Measurements from ENCODE around the gene RPL31. TPM values are rescaled to one million over a fixed set of nuclear protein-coding genes. Genes with fewer than 3 reads are reported as not detected.

RPL31 gene
- polyA plus RNA-seq, 1 of the 3 experiments (the other 2 are of a cell fraction) = 4,488 TPM

GRCh38 chr2:100954044-100954420, 48.1 kb upstream of the RPL31 start:
- Histone ChIP-seq H3K27me3 (ENCODE audit: insufficient read depth) (no peaks in the 10 kb centered on the region), H3K9me2 (no peaks in the 10 kb centered on the region), H4K20me1 (ENCODE audit: insufficient read depth) (no peaks in the 10 kb centered on the region), H3F3A (replicated peaks; ENCODE audit: insufficient read depth) (no peaks in the 10 kb centered on the region), H3K4me2 (no peak overlapping the region), H2AFZ (ENCODE audit: low read depth) (no peak overlapping the region), H3K4me3 (ENCODE audit: low read depth in 2 of 2, low read length in 1 of 2) (no peak overlapping the region), H3K9me3 (no peaks in the 10 kb centered on the region), H3K4me1 (ENCODE audit: control insufficient read depth in 1 of 2, insufficient read depth in 2 of 2, low read depth in 1 of 2, low read length in 1 of 2) (peaks cover 0 to under 1% of the 10 kb centered on the region in 2 experiments; a peak in 2 of 4 replicates), H3K79me2 (ENCODE audit: insufficient read depth) (no peaks in the 10 kb centered on the region), H3K9ac (no peak overlapping the region), H3K27ac (ENCODE audit: low read depth in 2 of 2, low read length in 1 of 2) (no peak overlapping the region), H3K36me3 (replicated peaks in 1 of 2; ENCODE audit: control insufficient read depth in 1 of 2, insufficient read depth in 2 of 2, low read length in 1 of 2) (peaks cover 0 to 7% of the 10 kb centered on the region in 2 experiments)
- WGBS (ENCODE audit: low lambda C conversion rate) = 72% methylated on average over 6 of the region's 6 CpGs
- no peak for DNase-seq
- ChIA-PET POLR2A (no interaction called here), CTCF (interaction anchor here (1.3 kb wide), 1 partner anchor 344 kb away, joined by 3 read pairs; no protein-coding TSS in a partner anchor)
- no peak for TF ChIP-seq EZH2phosphoT487 (IDR thresholded peaks at IDR 0.05; ENCODE audit: borderline replicate concordance, low read depth)
- TF ChIP-seq SMC3 (IDR thresholded peaks at IDR 0.05; ENCODE audit: low read depth, low read length) = no peak
- TF ChIP-seq TAF1 (IDR thresholded peaks at IDR 0.05; ENCODE audit: borderline replicate concordance, low read depth, low read length) = no peak
- no peak for TF ChIP-seq TCF12 (IDR thresholded peaks at IDR 0.05)
- TF ChIP-seq POLR2AphosphoS5 (IDR thresholded peaks at IDR 0.05; ENCODE audit: low read depth, low read length) = no peak
- no peak for TF ChIP-seq ELF1 (IDR thresholded peaks at IDR 0.05)
- no peak for TF ChIP-seq GATA2 (CRISPR knock-in tag; IDR thresholded peaks at IDR 0.05)
- TF ChIP-seq GABPA (IDR thresholded peaks at IDR 0.05; ENCODE audit: low read depth) = no peak
- TF ChIP-seq IRF3 (IDR thresholded peaks at IDR 0.05; ENCODE audit: low read depth, low read length) = no peak
- no peak for TF ChIP-seq TEAD4 (IDR thresholded peaks at IDR 0.05; ENCODE audit: borderline replicate concordance, insufficient read depth)
- no peak for TF ChIP-seq REST (IDR thresholded peaks at IDR 0.05; ENCODE audit: low read depth, low read length)
- no peak for TF ChIP-seq EP300 (IDR thresholded peaks at IDR 0.05; ENCODE audit: borderline replicate concordance in 1 of 2, low read depth in 1 of 2, low read length in 1 of 2)
- TF ChIP-seq MAX (IDR thresholded peaks at IDR 0.05; ENCODE audit: low read depth) = no peak
- TF ChIP-seq CHD2 (IDR thresholded peaks at IDR 0.05; ENCODE audit: low read length, partially characterized antibody) = no peak
- TF ChIP-seq RAD21 (IDR thresholded peaks at IDR 0.05; ENCODE audit: low read length) = no peak
- no peak for TF ChIP-seq FOXM1 (IDR thresholded peaks at IDR 0.05; ENCODE audit: low read depth)
- TF ChIP-seq FOXJ3 (CRISPR knock-in tag; IDR thresholded peaks at IDR 0.05) = no peak
- TF ChIP-seq RXRA (IDR thresholded peaks at IDR 0.05; ENCODE audit: borderline replicate concordance, low read depth) = no peak
- no peak for TF ChIP-seq PBX3 (IDR thresholded peaks at IDR 0.05)

Data from SK-N-SH (cell line).